Gastroesophageal sphincter (tissue), 4 donors: ENCODE measurements around the gene LPP. TPM values are rescaled to one million over a fixed set of nuclear protein-coding genes. Genes with fewer than 3 reads are reported as not detected.
"Not testable (repeated sequence)": the region's sequence is repeated elsewhere in the genome, so short reads cannot be mapped to it uniquely, and the experiment has no call there.

ENCODE experiments used
- ATAC-seq: fragments of 150-250 bp; one replicate; pipeline ENCODE4 v1.9.1; 2016; ENCODE audit warnings: mild to moderate bottlenecking, moderate library complexity
- H3K27ac ChIP-seq, 4 donors: fragments of 200-600 bp; sonication (generic) in 3 of 4; 1 replicate in 3 of 4; 2 replicates in 1 of 4; pipeline ENCODE4 v1.5.1; 2016 to 2019
- H3K27me3 ChIP-seq: fragments of 200-600 bp; sonication (generic); one replicate; pipeline ENCODE4 v1.5.1; 2019
- H3K36me3 ChIP-seq, 2 donors: fragments of 200-600 bp; sonication (generic); one replicate each; pipeline ENCODE4 v1.5.1; 2019; ENCODE audit warnings: control low read depth in 1 of 2
- H3K4me1 ChIP-seq, 3 donors: fragments of 200-600 bp; sonication (generic); 1 replicate in 2 of 3; 2 replicates in 1 of 3; pipeline ENCODE4 v1.5.1; 2016 to 2019; ENCODE audit warnings: control low read depth in 2 of 3
- H3K4me3 ChIP-seq, 2 donors: fragments of 200-600 bp; sonication (generic); one replicate each; pipeline ENCODE4 v1.5.1; 2019; ENCODE audit warnings: mild to moderate bottlenecking in 1 of 2, moderate library complexity in 1 of 2
- H3K9me3 ChIP-seq, 3 donors: fragments of 200-600 bp; sonication (generic); one replicate each; pipeline ENCODE4 v1.5.1; 2017 to 2019; ENCODE audit warnings: control low read depth in 2 of 3
- CTCF ChIP-seq, 4 experiments: fragments of 200-600 bp in 2 of 4; fragments of 450-650 bp in 2 of 4; sonication (generic) in 1 of 4; IDR thresholded peaks; one replicate each; pipeline ENCODE4 v1.5.1; 2017 to 2019; ENCODE audit warnings: antibody characterized with exemption in 4 of 4, mild to moderate bottlenecking in 2 of 4, moderate library complexity in 2 of 4
- EP300 ChIP-seq: sonication (generic); formaldehyde crosslinking; IDR thresholded peaks from one replicate; pipeline ENCODE4 v1.6.1; 2017; ENCODE audit warnings: antibody characterized with exemption, mild to moderate bottlenecking
- POLR2A ChIP-seq, 2 donors: fragments of 450-650 bp; IDR thresholded peaks; one replicate each; pipeline ENCODE4 v1.6.1; 2017; ENCODE audit warnings: antibody characterized with exemption in 2 of 2, mild to moderate bottlenecking in 2 of 2, moderate library complexity in 1 of 2
- POLR2AphosphoS5 ChIP-seq: sonication (generic); formaldehyde crosslinking; IDR thresholded peaks from one replicate; pipeline ENCODE4 v1.6.1; 2017; ENCODE audit warnings: antibody characterized with exemption
- WGBS, 2 donors: methylation state at CpG; one replicate each; pipeline ENCODE4 v1.1.5; 2018; ENCODE audit warnings: low coverage in 1 of 2; 5-methylcytosine and 5-hydroxymethylcytosine counted together
- total RNA-seq, 4 donors: library from RNA; depleted of rRNA; stranded (reverse); fragments of >200 nt; gene quantifications; one replicate each; pipeline ENCODE4 v1.1.0, GENCODE V29; 2016

The LPP gene
- total RNA-seq, 4 donors from 2014 or later = 1,243 to 2,297 (median 2,164) TPM

- peaks cover 0 to 76% (median 22%) of the 10 kb centered on the region in 3 donors for H3K4me1 ChIP-seq
- H3K27ac ChIP-seq = peak overlapping the region in 1 of 4 donors; percentile 46
Measured at GRCh38 chr3:188700918-188701317, 547.0 kb downstream of the LPP start.

GRCh38 chr3:188701485-188701969 lies 547.6 kb downstream of the LPP start:
- no peak for ATAC-seq
- Histone ChIP-seq H3K9me3 (no peaks in the 10 kb centered on the region), H3K27ac (peak overlapping the region; percentile 12 to 46 (median 41)), H3K36me3 (no peaks in the 10 kb centered on the region), H3K4me3 (no peak overlapping the region), H3K4me1 (peaks cover 4 to 79% (median 22%) of the 10 kb centered on the region in 3 donors), H3K27me3 (no peaks in the 10 kb centered on the region)
- TF ChIP-seq EP300 = no peak
- TF ChIP-seq POLR2AphosphoS5 = no peak
- no peak for TF ChIP-seq POLR2A (IDR thresholded peaks at IDR 0.05)
- no peak for TF ChIP-seq CTCF (IDR thresholded peaks at IDR 0.05)
- 57 to 64% methylated on average over 3 to 4 of the region's 4 CpGs for WGBS, 2 donors

More at GRCh38 chr3:188700918-188701317, 547.0 kb downstream of the LPP start:
- ATAC-seq = no peak
- Histone ChIP-seq H3K9me3 (no peaks in the 10 kb centered on the region), H3K36me3 (no peaks in the 10 kb centered on the region), H3K27me3 (no peaks in the 10 kb centered on the region), H3K4me3 (no peak overlapping the region)
- TF ChIP-seq EP300 (no peak), CTCF (IDR thresholded peaks at IDR 0.05) (no peak), POLR2AphosphoS5 (no peak), POLR2A (IDR thresholded peaks at IDR 0.05) (no peak)

GRCh38 chr3:188702028-188702427 lies 548.1 kb downstream of the LPP start:
- not testable (repeated sequence) for H3K27me3 ChIP-seq, H3K4me3 ChIP-seq, ATAC-seq, H3K9me3 ChIP-seq, H3K36me3 ChIP-seq
- Histone ChIP-seq H3K27ac (peak overlapping the region; percentile 39 to 48 (median 44)), H3K4me1 (peaks cover 4 to 79% (median 20%) of the 10 kb centered on the region in 3 donors)
- WGBS, 2 donors = 86 to 92% methylated on average over 8 of the region's 10 CpGs

GRCh38 chr3:188706176-188706575 lies 552.2 kb downstream of the LPP start:
- peaks cover 7 to 68% (median 21%) of the 10 kb centered on the region in 3 donors for H3K4me1 ChIP-seq
- no peaks in the 10 kb centered on the region for H3K9me3 ChIP-seq
- peaks cover 3 to 18% of the 10 kb centered on the region in 2 donors for H3K36me3 ChIP-seq
- H3K27ac ChIP-seq = peak overlapping the region; percentile 48 to 61 (median 52)
- H3K27me3 ChIP-seq = no peaks in the 10 kb centered on the region
- TF ChIP-seq POLR2A (IDR thresholded peaks at IDR 0.05) (no peak), CTCF (IDR thresholded peaks at IDR 0.05) (no peak), POLR2AphosphoS5 (no peak), EP300 (no peak)
- no peak overlapping the region for H3K4me3 ChIP-seq
- WGBS, 2 donors = 11 to 59% methylated on average over 1 of the region's 1 CpG
- ATAC-seq = no peak

GRCh38 chr3:188706599-188706998 lies 552.6 kb downstream of the LPP start:
- peaks cover 7 to 68% (median 24%) of the 10 kb centered on the region in 3 donors for H3K4me1 ChIP-seq
- H3K9me3 ChIP-seq = no peaks in the 10 kb centered on the region
- H3K27ac ChIP-seq = peak overlapping the region; percentile 48 to 61 (median 52)
- TF ChIP-seq POLR2AphosphoS5 (no peak), CTCF (IDR thresholded peaks at IDR 0.05) (no peak), POLR2A (IDR thresholded peaks at IDR 0.05) (no peak), EP300 (no peak)
- no peak for ATAC-seq
- WGBS, 2 donors = 22 to 32% methylated on average over 1 of the region's 1 CpG
- no peaks in the 10 kb centered on the region for H3K27me3 ChIP-seq
- H3K4me3 ChIP-seq = no peak overlapping the region
- peaks cover 3 to 18% of the 10 kb centered on the region in 2 donors for H3K36me3 ChIP-seq
